Peyer's patch (tissue), 4 donors: ENCODE results near the gene ABCC6. TPM values are rescaled to one million over a fixed set of nuclear protein-coding genes. Genes with fewer than 3 reads are reported as not detected.
"Not testable (repeated sequence)": the region's sequence is repeated elsewhere in the genome, so short reads cannot be mapped to it uniquely, and the experiment has no call there.

Source experiments
- DNase-seq, 3 donors: peaks; one replicate each; pipeline ENCODE4 v3.0.0-alpha.2; 2017 to 2019
- H3K27ac ChIP-seq, 4 donors: fragments of 200-600 bp; sonication (generic); one replicate each; pipeline ENCODE4 v1.5.1; 2016 to 2019
- H3K27me3 ChIP-seq, 2 donors: fragments of 200-600 bp; sonication (generic); one replicate each; pipeline ENCODE4 v1.5.1; 2019
- H3K36me3 ChIP-seq, 3 donors: fragments of 200-600 bp; sonication (generic); one replicate each; pipeline ENCODE4 v1.5.1; 2016 to 2019
- H3K4me1 ChIP-seq, 4 donors: fragments of 200-600 bp; sonication (generic); one replicate each; pipeline ENCODE4 v1.5.1; 2016 to 2019
- H3K4me3 ChIP-seq, 4 donors: fragments of 200-600 bp; sonication (generic); 1 replicate in 3 of 4; 2 replicates in 1 of 4; pipeline ENCODE4 v1.5.1; 2016 to 2019; ENCODE audit warnings: mild to moderate bottlenecking in 1 of 4
- H3K9me3 ChIP-seq, 4 donors: fragments of 200-600 bp; sonication (generic); one replicate each; pipeline ENCODE4 v1.5.1; 2016 to 2019; ENCODE audit warnings: mild to moderate bottlenecking in 1 of 4
- POLR2A ChIP-seq, 2 donors: fragments of 450-650 bp; IDR thresholded peaks; one replicate each; pipeline ENCODE4 v1.5.1; 2017; ENCODE audit warnings: antibody characterized with exemption in 2 of 2, mild to moderate bottlenecking in 2 of 2, moderate library complexity in 2 of 2
- total RNA-seq, 4 donors: library from RNA; depleted of rRNA; stranded (reverse); fragments of >200 nt; gene quantifications; one replicate each; pipeline ENCODE4 v1.1.0, GENCODE V29; 2016
- TF ChIP-seq, protein P1 (sequence below), 6 experiments: fragments of 450-650 bp in 4 of 6; fragments of 200-600 bp in 2 of 6; sonication (generic) in 1 of 6; IDR thresholded peaks; one replicate each; pipeline ENCODE4 v1.5.1; 2017 to 2019; ENCODE audit warnings: antibody characterized with exemption in 6 of 6, mild to moderate bottlenecking in 3 of 6, moderate library complexity in 1 of 6

Gene ABCC6
- total RNA-seq, 4 donors from 2014 or later: 12.4 to 113 (median 76.2) TPM

DNA sequence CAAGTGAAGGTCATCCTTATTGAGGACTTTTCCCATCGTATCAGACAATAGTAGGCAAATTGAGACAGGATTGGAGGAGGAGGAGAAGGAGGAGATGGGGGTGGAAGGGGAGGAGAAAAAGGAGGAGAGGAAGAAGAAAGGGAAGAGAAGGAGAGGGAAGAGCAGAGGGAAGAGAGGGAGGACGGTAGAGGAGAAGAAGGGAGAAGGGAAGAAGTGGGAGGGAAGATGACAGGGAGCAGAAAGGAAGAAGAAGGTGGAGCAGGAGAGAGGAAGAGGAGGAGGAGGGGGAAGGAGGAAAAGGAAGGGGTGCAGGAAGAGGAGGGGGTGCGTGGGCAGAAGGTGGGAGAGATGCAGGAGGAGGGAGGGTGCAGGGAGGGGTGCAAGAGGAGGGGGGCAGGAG is 26.0 kb downstream of the ABCC6 start:
- H3K27me3 ChIP-seq: no peaks in the 10 kb centered on the region
- no peak for DNase-seq
- H3K9me3 ChIP-seq: no peaks in the 10 kb centered on the region
- no peak overlapping the region for H3K27ac ChIP-seq
- no peak overlapping the region for H3K4me3 ChIP-seq
- no peak for TF ChIP-seq POLR2A (IDR thresholded peaks at IDR 0.05)
- TF ChIP-seq, protein P1, sequence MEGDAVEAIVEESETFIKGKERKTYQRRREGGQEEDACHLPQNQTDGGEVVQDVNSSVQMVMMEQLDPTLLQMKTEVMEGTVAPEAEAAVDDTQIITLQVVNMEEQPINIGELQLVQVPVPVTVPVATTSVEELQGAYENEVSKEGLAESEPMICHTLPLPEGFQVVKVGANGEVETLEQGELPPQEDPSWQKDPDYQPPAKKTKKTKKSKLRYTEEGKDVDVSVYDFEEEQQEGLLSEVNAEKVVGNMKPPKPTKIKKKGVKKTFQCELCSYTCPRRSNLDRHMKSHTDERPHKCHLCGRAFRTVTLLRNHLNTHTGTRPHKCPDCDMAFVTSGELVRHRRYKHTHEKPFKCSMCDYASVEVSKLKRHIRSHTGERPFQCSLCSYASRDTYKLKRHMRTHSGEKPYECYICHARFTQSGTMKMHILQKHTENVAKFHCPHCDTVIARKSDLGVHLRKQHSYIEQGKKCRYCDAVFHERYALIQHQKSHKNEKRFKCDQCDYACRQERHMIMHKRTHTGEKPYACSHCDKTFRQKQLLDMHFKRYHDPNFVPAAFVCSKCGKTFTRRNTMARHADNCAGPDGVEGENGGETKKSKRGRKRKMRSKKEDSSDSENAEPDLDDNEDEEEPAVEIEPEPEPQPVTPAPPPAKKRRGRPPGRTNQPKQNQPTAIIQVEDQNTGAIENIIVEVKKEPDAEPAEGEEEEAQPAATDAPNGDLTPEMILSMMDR (IDR thresholded peaks at IDR 0.05): no peak
- no peaks in the 10 kb centered on the region for H3K4me1 ChIP-seq
- H3K36me3 ChIP-seq: peaks cover 0 to 8% (median 0%) of the 10 kb centered on the region in 3 donors

DNA sequence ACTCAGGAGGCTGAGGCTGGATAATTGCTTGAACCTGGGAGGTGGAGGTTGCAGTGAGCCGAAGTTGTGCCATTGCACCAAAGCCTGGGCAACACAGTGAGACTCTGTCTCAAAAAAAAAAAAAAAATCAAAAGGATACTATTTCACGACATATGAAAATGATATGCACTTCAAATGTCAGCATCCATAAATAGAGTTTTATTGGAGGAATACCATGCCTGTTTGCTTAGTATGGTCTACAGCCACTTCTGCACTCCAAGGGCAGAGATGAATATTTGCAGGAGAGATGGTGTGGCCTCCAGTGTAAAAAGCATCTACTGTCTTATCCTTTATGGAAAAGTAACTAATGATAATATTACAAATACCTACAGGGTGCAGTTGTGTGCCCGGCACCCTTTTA is 27.2 kb downstream of the ABCC6 start:
- Histone ChIP-seq H3K4me3 (no peak overlapping the region), H3K9me3 (no peaks in the 10 kb centered on the region), H3K4me1 (no peaks in the 10 kb centered on the region), H3K27me3 (no peaks in the 10 kb centered on the region), H3K27ac (no peak overlapping the region), H3K36me3 (peaks cover 0 to 8% (median 0%) of the 10 kb centered on the region in 3 donors)
- DNase-seq: no peak
- TF ChIP-seq POLR2A (IDR thresholded peaks at IDR 0.05): no peak
- TF ChIP-seq, protein P1 (IDR thresholded peaks at IDR 0.05): no peak

DNA sequence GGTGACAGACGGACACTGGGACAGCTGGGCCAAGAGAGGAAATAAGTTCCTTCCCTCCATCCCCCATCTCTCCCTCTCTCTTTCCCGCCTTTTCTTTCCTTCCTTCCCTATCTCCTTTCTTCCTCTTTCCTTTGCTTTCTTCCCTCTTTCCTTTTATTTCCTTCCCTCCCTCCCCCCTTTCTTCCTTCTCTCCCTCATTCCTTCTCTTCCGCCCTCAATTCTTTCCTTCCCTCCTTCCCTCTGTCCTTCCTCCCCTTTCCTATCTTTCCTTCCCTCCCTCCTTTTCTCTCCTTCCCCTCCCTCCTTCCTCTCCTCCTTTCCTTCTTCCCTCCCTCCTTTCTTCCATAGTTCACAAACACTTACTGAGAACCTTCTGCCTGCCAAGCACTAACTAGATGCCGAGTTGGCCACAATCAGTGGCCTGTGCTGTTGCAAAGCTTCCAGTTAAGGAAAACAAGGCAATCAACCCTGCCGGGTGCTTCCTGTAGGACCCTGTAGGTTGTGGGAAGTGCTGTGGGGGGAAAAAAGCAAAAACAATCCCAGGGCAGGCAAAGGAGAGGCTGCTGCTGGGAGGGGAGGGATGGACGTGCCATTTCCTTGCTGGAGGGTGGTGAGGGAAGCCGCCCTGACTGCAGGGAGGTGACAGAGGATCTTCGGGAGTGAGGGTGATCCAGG is 31.7 kb downstream of the ABCC6 start:
- Histone ChIP-seq H3K9me3 (no peaks in the 10 kb centered on the region), H3K4me3 (no peak overlapping the region), H3K36me3 (no peaks in the 10 kb centered on the region), H3K27ac (no peak overlapping the region), H3K27me3 (no peaks in the 10 kb centered on the region), H3K4me1 (no peaks in the 10 kb centered on the region)
- TF ChIP-seq, protein P1 (IDR thresholded peaks at IDR 0.05): no peak
- no peak for DNase-seq

DNA sequence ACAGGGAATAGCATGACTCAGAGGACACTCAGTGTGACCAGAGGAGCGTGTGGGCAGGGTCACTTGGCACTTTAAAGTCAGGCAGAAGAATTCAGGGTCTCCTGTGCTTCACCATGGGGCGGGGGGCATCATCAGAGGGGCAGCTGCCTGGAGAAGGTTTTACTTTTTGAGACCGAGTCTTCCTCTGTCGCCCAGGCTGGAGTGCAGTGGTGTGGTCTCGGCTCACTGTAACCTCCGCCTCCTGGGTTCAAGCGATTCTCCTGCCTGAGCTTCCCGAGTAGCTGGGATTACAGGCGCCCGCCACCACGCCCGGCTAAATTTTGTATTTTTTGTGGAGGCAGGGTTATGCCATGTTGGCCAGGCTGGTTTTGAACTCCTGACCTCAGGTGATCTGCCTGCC is 32.3 kb downstream of the ABCC6 start:
- H3K36me3 ChIP-seq, H3K27me3 ChIP-seq, DNase-seq, H3K9me3 ChIP-seq, H3K27ac ChIP-seq, H3K4me3 ChIP-seq, H3K4me1 ChIP-seq: not testable (repeated sequence)

DNA sequence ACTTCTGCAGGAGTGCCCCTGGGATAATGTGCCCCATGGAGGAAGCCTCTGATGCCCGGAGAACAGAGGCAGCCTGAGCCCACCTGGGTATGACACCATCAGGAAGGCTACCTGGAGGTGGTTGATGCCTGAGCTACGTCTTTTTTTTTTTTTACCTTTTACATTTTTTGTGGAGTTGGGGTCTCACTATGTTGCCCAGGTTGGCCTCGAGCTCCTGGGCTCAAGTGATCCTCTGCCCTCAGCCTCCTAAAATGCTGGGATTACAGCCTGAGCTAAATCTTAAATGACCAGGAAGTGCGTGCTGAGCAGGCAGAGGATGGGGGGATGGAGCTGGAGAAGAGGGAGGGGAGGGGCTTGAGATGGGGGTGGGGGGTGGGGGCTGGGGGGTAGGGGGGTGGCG is 32.7 kb downstream of the ABCC6 start:
- no peaks in the 10 kb centered on the region for H3K36me3 ChIP-seq
- no peaks in the 10 kb centered on the region for H3K27me3 ChIP-seq
- TF ChIP-seq POLR2A (IDR thresholded peaks at IDR 0.05): no peak
- TF ChIP-seq, protein P1 (IDR thresholded peaks at IDR 0.05): no peak
- no peak for DNase-seq
- H3K9me3 ChIP-seq: no peaks in the 10 kb centered on the region
- H3K4me3 ChIP-seq: no peak overlapping the region
- H3K4me1 ChIP-seq: no peaks in the 10 kb centered on the region
- H3K27ac ChIP-seq: no peak overlapping the region

DNA sequence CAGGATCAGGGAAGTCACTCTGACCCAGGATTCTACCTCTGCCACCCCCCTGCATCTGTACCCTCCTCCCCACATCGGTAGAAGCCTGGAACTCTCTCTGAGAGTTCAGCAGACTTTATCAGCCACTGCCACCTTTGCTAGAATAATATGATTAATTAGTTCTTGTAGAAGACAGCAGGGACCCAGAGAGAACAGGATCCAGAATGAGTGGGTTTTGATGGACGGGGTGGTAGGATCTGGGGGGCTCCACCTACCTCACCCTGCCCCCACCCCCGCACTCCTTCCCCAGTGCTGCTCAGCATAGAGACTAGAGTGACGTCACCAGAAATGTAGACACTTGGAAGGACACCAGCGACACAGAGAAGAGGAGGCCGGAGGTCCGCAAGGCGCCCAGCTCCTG is 33.5 kb downstream of the ABCC6 start:
- TF ChIP-seq POLR2A (IDR thresholded peaks at IDR 0.05): no peak
- TF ChIP-seq, protein P1 (IDR thresholded peaks at IDR 0.05): no peak

More for the DNA sequence above, 33.5 kb downstream of the ABCC6 start:
- no peaks in the 10 kb centered on the region for H3K36me3 ChIP-seq
- no peaks in the 10 kb centered on the region for H3K9me3 ChIP-seq
- no peaks in the 10 kb centered on the region for H3K4me1 ChIP-seq
- no peak overlapping the region for H3K4me3 ChIP-seq
- no peak for DNase-seq
- H3K27me3 ChIP-seq: no peaks in the 10 kb centered on the region
- H3K27ac ChIP-seq: no peak overlapping the region
